Activated naive CD4-positive, alpha-beta T cell treated with anti-CD3 and anti-CD28 coated beads, Interleukin-2, amount 50 U/mL, for 16 hours (primary cell): ENCODE measurements around the gene FCGR1A.
"Not testable (repeated sequence)": the region's sequence is repeated elsewhere in the genome, so short reads cannot be mapped to it uniquely, and the experiment has no call there.

Experiments
- DNase-seq: peaks from one replicate; pipeline ENCODE4 v3.0.0-alpha.2; 2020

Gene FCGR1A

DNA sequence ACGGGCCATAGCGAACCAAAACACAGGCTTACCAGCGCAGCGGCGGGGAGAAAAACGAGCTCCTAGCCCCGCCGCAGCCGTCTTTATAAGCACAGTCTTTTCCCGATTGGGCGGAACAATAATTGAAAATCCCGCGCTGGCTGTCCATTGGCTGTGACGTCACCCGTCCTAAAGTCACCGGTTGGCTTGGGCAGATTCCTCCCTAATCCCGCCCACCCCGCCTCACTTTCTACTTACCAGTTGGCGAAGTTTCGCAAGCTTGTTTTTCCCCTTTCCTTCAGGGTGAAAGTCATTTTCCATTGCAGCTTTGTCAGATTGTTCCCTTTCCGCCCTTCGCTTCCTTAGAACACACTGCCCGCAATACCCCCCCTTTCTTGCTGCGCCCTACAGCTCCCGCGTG is 58.7 kb downstream of the FCGR1A start:
- DNase-seq = not testable (repeated sequence)
